Measurements from ENCODE around the gene KNDC1.

GRCh38 chr10:133264461-133264860 is 104.4 kb downstream of the KNDC1 start:
- no peak for TF ChIP-seq CTCF (conservative IDR thresholded peaks at IDR 0.05; ENCODE audit: low read depth, low read length)
- no peak for TF ChIP-seq MXI1 (IDR thresholded peaks at IDR 0.05; ENCODE audit: borderline replicate concordance, low read depth, low read length)
- TF ChIP-seq POLR2A (IDR thresholded peaks at IDR 0.05; ENCODE audit: low read depth, low read length), result no peak
- TF ChIP-seq MAZ (IDR thresholded peaks at IDR 0.05; ENCODE audit: borderline replicate concordance, low read depth, low read length), result no peak
- no peak for TF ChIP-seq RCOR1 (IDR thresholded peaks at IDR 0.05; ENCODE audit: insufficient replicate concordance, low read length)
- TF ChIP-seq FOS (IDR thresholded peaks at IDR 0.05; ENCODE audit: low read depth, low read length), result no peak
